HepG2 (cell line): ENCODE data around the gene PLLP.

Experiments
- BHLHE40 ChIP-seq: IDR thresholded peaks from 2 replicates; pipeline ENCODE4 v1.6.1; 2011; ENCODE audit warnings: low read length, improper control_type of control experiment
- POLR2AphosphoS5 ChIP-seq: IDR thresholded peaks from 2 replicates; pipeline ENCODE4 v1.6.1; 2012; ENCODE audit warnings: low read depth, low read length

GRCh38 chr16:57244767-57245471, 39.6 kb downstream of the PLLP start, which contains the start of gene ARL2BP:
- TF ChIP-seq BHLHE40 (no peak), POLR2AphosphoS5 (peak; percentile 83)
